Liver (tissue), 3 donors: ENCODE data around the gene SCAF8.

Experiments
- EGR1 ChIP-seq, 2 donors: IDR thresholded peaks; 2 replicates each; pipeline ENCODE4 v1.6.1; 2016 to 2018; ENCODE audit warnings: antibody characterized with exemption in 2 of 2, low read depth in 2 of 2
- FOXA1 ChIP-seq: IDR thresholded peaks from 2 replicates; pipeline ENCODE4 v1.6.1; 2016; ENCODE audit warnings: antibody characterized with exemption
- FOXA2 ChIP-seq: IDR thresholded peaks from 2 replicates; pipeline ENCODE4 v1.6.1; 2016; ENCODE audit warnings: antibody characterized with exemption
- GABPA ChIP-seq, 2 donors: IDR thresholded peaks in 1 of 2; conservative IDR thresholded peaks in 1 of 2; 2 replicates each; pipeline ENCODE4 v1.6.1; 2016; ENCODE audit warnings: antibody characterized with exemption in 2 of 2, mild to moderate bottlenecking in 1 of 2, moderate library complexity in 1 of 2
- JUND ChIP-seq, 2 donors: IDR thresholded peaks; 2 replicates each; pipeline ENCODE4 v1.6.1; 2016; ENCODE audit warnings: antibody characterized with exemption in 2 of 2
- RAD21 ChIP-seq, 2 donors: IDR thresholded peaks; 2 replicates each; pipeline ENCODE4 v1.6.1; 2016; ENCODE audit warnings: antibody characterized with exemption in 2 of 2, mild to moderate bottlenecking in 2 of 2
- SP1 ChIP-seq: IDR thresholded peaks from 2 replicates; pipeline ENCODE4 v1.6.1; 2018; ENCODE audit warnings: antibody characterized with exemption, mild to moderate bottlenecking
- TAF1 ChIP-seq: conservative IDR thresholded peaks from 2 replicates; pipeline ENCODE4 v1.6.1; 2016; ENCODE audit warnings: antibody characterized with exemption, mild to moderate bottlenecking
- YY1 ChIP-seq: IDR thresholded peaks from 2 replicates; pipeline ENCODE4 v1.6.1; 2016; ENCODE audit warnings: antibody characterized with exemption, mild to moderate bottlenecking
- TF ChIP-seq, protein P1 (sequence below): fragments of 150-350 bp; IDR thresholded peaks from 2 replicates; pipeline ENCODE4 v1.5.1; 2017; ENCODE audit warnings: improper control_type of control experiment, low read depth, low read length; ENCODE audit not compliant: missing input control
- TF ChIP-seq, protein P2 (sequence below): IDR thresholded peaks from 2 replicates; pipeline ENCODE4 v1.6.1; 2016; ENCODE audit warnings: antibody characterized with exemption, mild to moderate bottlenecking
- TF ChIP-seq, protein P3 (sequence below): IDR thresholded peaks from 2 replicates; pipeline ENCODE4 v1.6.1; 2016; ENCODE audit warnings: antibody characterized with exemption
- donor health status: healthy.
- donor health status: healthy.

DNA sequence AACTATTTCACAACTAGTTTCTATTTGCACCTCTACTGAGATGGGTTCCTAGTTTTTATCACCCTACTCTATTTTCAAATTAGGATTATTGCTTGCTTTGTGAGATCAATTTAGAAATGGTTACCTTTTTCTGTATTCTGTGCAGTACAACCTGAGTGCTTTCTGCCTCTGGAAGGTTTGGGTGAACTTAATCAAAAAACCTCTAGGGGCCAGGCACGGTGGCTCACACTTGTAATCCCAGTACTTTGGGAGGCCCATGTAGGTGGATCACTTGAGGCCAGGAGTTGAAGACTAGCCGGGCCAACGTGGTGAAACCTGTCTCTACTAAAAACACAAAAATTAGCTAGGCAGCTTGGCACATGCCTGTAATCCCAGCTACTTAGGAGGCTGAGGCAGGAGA lies 63.3 kb downstream of the SCAF8 start:
- TF ChIP-seq GABPA (IDR thresholded peaks at IDR 0.05 in 1 of 2, conservative IDR thresholded peaks at IDR 0.05 in 1 of 2) (no peak), SP1 (no peak), RAD21 (IDR thresholded peaks at IDR 0.05) (no peak), JUND (IDR thresholded peaks at IDR 0.05) (no peak), FOXA1 (no peak), TAF1 (no peak), YY1 (no peak), EGR1 (IDR thresholded peaks at IDR 0.05; ENCODE audit: low read depth in 2 of 2) (no peak), FOXA2 (no peak)
- TF ChIP-seq, protein P1, sequence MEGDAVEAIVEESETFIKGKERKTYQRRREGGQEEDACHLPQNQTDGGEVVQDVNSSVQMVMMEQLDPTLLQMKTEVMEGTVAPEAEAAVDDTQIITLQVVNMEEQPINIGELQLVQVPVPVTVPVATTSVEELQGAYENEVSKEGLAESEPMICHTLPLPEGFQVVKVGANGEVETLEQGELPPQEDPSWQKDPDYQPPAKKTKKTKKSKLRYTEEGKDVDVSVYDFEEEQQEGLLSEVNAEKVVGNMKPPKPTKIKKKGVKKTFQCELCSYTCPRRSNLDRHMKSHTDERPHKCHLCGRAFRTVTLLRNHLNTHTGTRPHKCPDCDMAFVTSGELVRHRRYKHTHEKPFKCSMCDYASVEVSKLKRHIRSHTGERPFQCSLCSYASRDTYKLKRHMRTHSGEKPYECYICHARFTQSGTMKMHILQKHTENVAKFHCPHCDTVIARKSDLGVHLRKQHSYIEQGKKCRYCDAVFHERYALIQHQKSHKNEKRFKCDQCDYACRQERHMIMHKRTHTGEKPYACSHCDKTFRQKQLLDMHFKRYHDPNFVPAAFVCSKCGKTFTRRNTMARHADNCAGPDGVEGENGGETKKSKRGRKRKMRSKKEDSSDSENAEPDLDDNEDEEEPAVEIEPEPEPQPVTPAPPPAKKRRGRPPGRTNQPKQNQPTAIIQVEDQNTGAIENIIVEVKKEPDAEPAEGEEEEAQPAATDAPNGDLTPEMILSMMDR = no peak
- TF ChIP-seq, protein P2, sequence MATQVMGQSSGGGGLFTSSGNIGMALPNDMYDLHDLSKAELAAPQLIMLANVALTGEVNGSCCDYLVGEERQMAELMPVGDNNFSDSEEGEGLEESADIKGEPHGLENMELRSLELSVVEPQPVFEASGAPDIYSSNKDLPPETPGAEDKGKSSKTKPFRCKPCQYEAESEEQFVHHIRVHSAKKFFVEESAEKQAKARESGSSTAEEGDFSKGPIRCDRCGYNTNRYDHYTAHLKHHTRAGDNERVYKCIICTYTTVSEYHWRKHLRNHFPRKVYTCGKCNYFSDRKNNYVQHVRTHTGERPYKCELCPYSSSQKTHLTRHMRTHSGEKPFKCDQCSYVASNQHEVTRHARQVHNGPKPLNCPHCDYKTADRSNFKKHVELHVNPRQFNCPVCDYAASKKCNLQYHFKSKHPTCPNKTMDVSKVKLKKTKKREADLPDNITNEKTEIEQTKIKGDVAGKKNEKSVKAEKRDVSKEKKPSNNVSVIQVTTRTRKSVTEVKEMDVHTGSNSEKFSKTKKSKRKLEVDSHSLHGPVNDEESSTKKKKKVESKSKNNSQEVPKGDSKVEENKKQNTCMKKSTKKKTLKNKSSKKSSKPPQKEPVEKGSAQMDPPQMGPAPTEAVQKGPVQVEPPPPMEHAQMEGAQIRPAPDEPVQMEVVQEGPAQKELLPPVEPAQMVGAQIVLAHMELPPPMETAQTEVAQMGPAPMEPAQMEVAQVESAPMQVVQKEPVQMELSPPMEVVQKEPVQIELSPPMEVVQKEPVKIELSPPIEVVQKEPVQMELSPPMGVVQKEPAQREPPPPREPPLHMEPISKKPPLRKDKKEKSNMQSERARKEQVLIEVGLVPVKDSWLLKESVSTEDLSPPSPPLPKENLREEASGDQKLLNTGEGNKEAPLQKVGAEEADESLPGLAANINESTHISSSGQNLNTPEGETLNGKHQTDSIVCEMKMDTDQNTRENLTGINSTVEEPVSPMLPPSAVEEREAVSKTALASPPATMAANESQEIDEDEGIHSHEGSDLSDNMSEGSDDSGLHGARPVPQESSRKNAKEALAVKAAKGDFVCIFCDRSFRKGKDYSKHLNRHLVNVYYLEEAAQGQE = no peak
- TF ChIP-seq, protein P3, sequence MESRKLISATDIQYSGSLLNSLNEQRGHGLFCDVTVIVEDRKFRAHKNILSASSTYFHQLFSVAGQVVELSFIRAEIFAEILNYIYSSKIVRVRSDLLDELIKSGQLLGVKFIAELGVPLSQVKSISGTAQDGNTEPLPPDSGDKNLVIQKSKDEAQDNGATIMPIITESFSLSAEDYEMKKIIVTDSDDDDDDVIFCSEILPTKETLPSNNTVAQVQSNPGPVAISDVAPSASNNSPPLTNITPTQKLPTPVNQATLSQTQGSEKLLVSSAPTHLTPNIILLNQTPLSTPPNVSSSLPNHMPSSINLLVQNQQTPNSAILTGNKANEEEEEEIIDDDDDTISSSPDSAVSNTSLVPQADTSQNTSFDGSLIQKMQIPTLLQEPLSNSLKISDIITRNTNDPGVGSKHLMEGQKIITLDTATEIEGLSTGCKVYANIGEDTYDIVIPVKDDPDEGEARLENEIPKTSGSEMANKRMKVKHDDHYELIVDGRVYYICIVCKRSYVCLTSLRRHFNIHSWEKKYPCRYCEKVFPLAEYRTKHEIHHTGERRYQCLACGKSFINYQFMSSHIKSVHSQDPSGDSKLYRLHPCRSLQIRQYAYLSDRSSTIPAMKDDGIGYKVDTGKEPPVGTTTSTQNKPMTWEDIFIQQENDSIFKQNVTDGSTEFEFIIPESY = no peak
